GM23338 (cell line): ENCODE data around the gene RAB11FIP4. TPM values are rescaled to one million over a fixed set of nuclear protein-coding genes. Genes with fewer than 3 reads are reported as not detected.

Experiments
- ATAC-seq: fragments of 200-7000 bp; cut with Tn5 transposase; 3 replicates; pipeline ENCODE4 v1.9.1; 2020
- DNase-seq: peaks from one replicate; pipeline ENCODE4 v3.0.0-alpha.2; 2015; ENCODE audit warnings: low spot score
- H2AFZ ChIP-seq: fragments of 200-600 bp; sonication (generic); 2 replicates; pipeline ENCODE4 v1.8.0; 2016; ENCODE audit warnings: antibody characterized with exemption, mild to moderate bottlenecking, moderate library complexity
- H3F3A ChIP-seq: fragments of 200-600 bp; sonication (generic); replicated peaks from 2 replicates; pipeline ENCODE4 v1.8.0; 2017; ENCODE audit warnings: antibody characterized with exemption, mixed run types, low read depth
- H3K27ac ChIP-seq: fragments of 200-600 bp; sonication (generic); 2 replicates; pipeline ENCODE4 v1.6.1; 2016; ENCODE audit warnings: low read depth
- H3K27me3 ChIP-seq: fragments of 200-600 bp; sonication (generic); 2 replicates; pipeline ENCODE4 v1.8.0; 2016; ENCODE audit warnings: mild to moderate bottlenecking, mixed run types, moderate library complexity; ENCODE audit not compliant: insufficient read depth
- H3K36me3 ChIP-seq: fragments of 200-600 bp; sonication (generic); 2 replicates; pipeline ENCODE4 v1.8.0; 2016; ENCODE audit warnings: mild to moderate bottlenecking; ENCODE audit not compliant: insufficient read depth
- H3K4me1 ChIP-seq: fragments of 200-600 bp; sonication (generic); 2 replicates; pipeline ENCODE4 v1.8.0; 2016; ENCODE audit warnings: mild to moderate bottlenecking, moderate library complexity; ENCODE audit not compliant: insufficient read depth
- H3K4me2 ChIP-seq: fragments of 200-600 bp; sonication (generic); 2 replicates; pipeline ENCODE4 v1.7.1; 2017; ENCODE audit warnings: mixed run types
- H3K4me3 ChIP-seq: fragments of 200-600 bp; sonication (generic); 2 replicates; pipeline ENCODE4 v1.6.1; 2016; ENCODE audit warnings: mixed run types
- H3K79me2 ChIP-seq: fragments of 200-600 bp; sonication (generic); replicated peaks from 2 replicates; pipeline ENCODE4 v1.8.0; 2017; ENCODE audit warnings: mild to moderate bottlenecking; ENCODE audit not compliant: insufficient read depth
- H3K9me2 ChIP-seq: fragments of 200-600 bp; sonication (generic); 2 replicates; pipeline ENCODE4 v1.8.0; 2017; ENCODE audit not compliant: insufficient read depth
- H4K20me1 ChIP-seq: fragments of 200-600 bp; sonication (generic); replicated peaks from 2 replicates; pipeline ENCODE4 v1.8.0; 2017; ENCODE audit warnings: mild to moderate bottlenecking; ENCODE audit not compliant: insufficient read depth
- H3K27ac Mint-ChIP-seq: 2 replicates; pipeline ENCODE4 v1.8.0; 2020; ENCODE audit warnings: inconsistent platforms, mild to moderate bottlenecking, moderate library complexity, mixed read lengths
- H3K27me3 Mint-ChIP-seq: 3 replicates; pipeline ENCODE4 v1.8.0; 2022; ENCODE audit warnings: low read depth, mild to moderate bottlenecking, moderate library complexity, mixed read lengths, inconsistent platforms; ENCODE audit not compliant: insufficient read depth, poor library complexity
- H3K36me3 Mint-ChIP-seq: 3 replicates; pipeline ENCODE4 v1.8.0; 2021; ENCODE audit warnings: low read depth, mild to moderate bottlenecking, inconsistent platforms, moderate library complexity, mixed read lengths
- H3K4me1 Mint-ChIP-seq: 3 replicates; pipeline ENCODE4 v1.8.0; 2020; ENCODE audit warnings: mild to moderate bottlenecking, inconsistent platforms, mixed read lengths
- H3K4me3 Mint-ChIP-seq: 3 replicates; pipeline ENCODE4 v1.8.0; 2021; ENCODE audit warnings: moderate library complexity, mild to moderate bottlenecking, inconsistent platforms, mixed read lengths
- H3K9me3 Mint-ChIP-seq: 3 replicates; pipeline ENCODE4 v1.8.0; 2020; ENCODE audit warnings: moderate library complexity, mild to moderate bottlenecking, inconsistent platforms, mixed read lengths
- CTCF ChIP-seq, 2 experiments: fragments of 200-600 bp in 1 of 2; sonication (generic) in 1 of 2; conservative IDR thresholded peaks; 2 replicates each; pipeline versions ENCODE4 v1.5.1 to v1.6.1; 2016 to 2017; ENCODE audit warnings: antibody characterized with exemption in 2 of 2, low read depth in 2 of 2, mild to moderate bottlenecking in 2 of 2, moderate library complexity in 1 of 2
- ETS1 ChIP-seq: IDR thresholded peaks from 2 replicates; pipeline ENCODE4 v1.6.1; 2016; ENCODE audit warnings: antibody characterized with exemption
- EZH2 ChIP-seq: fragments of 200-600 bp; sonication (generic); IDR thresholded peaks from one replicate; pipeline ENCODE4 v1.8.0; 2017; ENCODE audit warnings: antibody characterized with exemption, mild to moderate bottlenecking, low read depth; ENCODE audit not compliant: unreplicated experiment
- EZH2phosphoT487 ChIP-seq: fragments of 200-600 bp; sonication (generic); IDR thresholded peaks from one replicate; pipeline ENCODE4 v1.8.1; 2018; ENCODE audit warnings: antibody characterized with exemption; ENCODE audit not compliant: unreplicated experiment
- JUNB ChIP-seq: IDR thresholded peaks from one replicate; pipeline ENCODE4 v1.6.1; 2016; ENCODE audit warnings: antibody characterized with exemption; ENCODE audit not compliant: unreplicated experiment
- STAT1 ChIP-seq: IDR thresholded peaks from one replicate; pipeline ENCODE4 v1.6.1; 2016; ENCODE audit warnings: antibody characterized with exemption; ENCODE audit not compliant: unreplicated experiment
- ZNF331 ChIP-seq: fragments of 250-450 bp; sonication (Bioruptor Pico); IDR thresholded peaks from 2 replicates; pipeline ENCODE4 v1.5.0; 2020; ENCODE audit warnings: low read depth, mild to moderate bottlenecking, moderate library complexity
- ZNF462 ChIP-seq: fragments of 250-450 bp; sonication (Bioruptor Pico); IDR thresholded peaks from 2 replicates; pipeline ENCODE4 v1.5.0; 2020; ENCODE audit warnings: mild to moderate bottlenecking, moderate library complexity
- polyA plus RNA-seq: library from polyadenylated mRNA; unstranded; fragments of >200 nt; fragmentation: Nextera tagmentation; extraction: Ambion mirVana; gene quantifications from 2 replicates; pipeline ENCODE4 v1.2.1, GENCODE V29; 2016
- total RNA-seq: library from RNA; depleted of rRNA; stranded (reverse); fragments of >200 nt; shearing (Covaris generic); gene quantifications from 2 replicates; pipeline ENCODE4 v1.2.3, GENCODE V29; 2014

Gene RAB11FIP4
- total and polyA plus RNA-seq, 2 experiments from 2014 or later = 26.0 to 65.6 TPM

GRCh38 chr17:31444026-31444425 lies 52.6 kb downstream of the RAB11FIP4 start (continued):
- no peak for TF ChIP-seq ETS1

GRCh38 chr17:31446195-31446967 lies 54.9 kb downstream of the RAB11FIP4 start:
- H3K36me3 Mint-ChIP-seq = no peaks in the 10 kb centered on the region
- Histone ChIP-seq H3K79me2 (no peaks in the 10 kb centered on the region), H3K4me2 (no peak overlapping the region), H3K4me3 (no peak overlapping the region), H3K27ac (no peak overlapping the region), H3F3A (no peaks in the 10 kb centered on the region), H3K27me3 (no peaks in the 10 kb centered on the region), H3K36me3 (no peaks in the 10 kb centered on the region), H3K9me2 (no peaks in the 10 kb centered on the region), H3K4me1 (no peaks in the 10 kb centered on the region), H4K20me1 (no peaks in the 10 kb centered on the region), H2AFZ (no peak overlapping the region)
- no peaks in the 10 kb centered on the region for H3K9me3 Mint-ChIP-seq
- peaks cover 9% of the 10 kb centered on the region for H3K4me1 Mint-ChIP-seq
- TF ChIP-seq CTCF (conservative IDR thresholded peaks at IDR 0.05; ENCODE audit: low read depth in 2 of 2) (peak in 1 of 2 experiments; percentile 33; a peak in 1 of 4 replicates), ETS1 (no peak), EZH2 (no peak), JUNB (no peak)
- ATAC-seq = no peak
- no peak overlapping the region for H3K4me3 Mint-ChIP-seq
- DNase-seq = no peak
- H3K27me3 Mint-ChIP-seq = peaks cover 16% of the 10 kb centered on the region
- no peak overlapping the region for H3K27ac Mint-ChIP-seq

- Histone ChIP-seq H3F3A (no peaks in the 10 kb centered on the region), H3K36me3 (no peaks in the 10 kb centered on the region), H3K4me3 (no peak overlapping the region), H3K27me3 (no peaks in the 10 kb centered on the region), H3K4me1 (no peaks in the 10 kb centered on the region), H4K20me1 (no peaks in the 10 kb centered on the region), H3K9me2 (no peaks in the 10 kb centered on the region), H2AFZ (no peak overlapping the region), H3K4me2 (no peak overlapping the region), H3K27ac (no peak overlapping the region), H3K79me2 (no peaks in the 10 kb centered on the region)
- no peak overlapping the region for H3K27ac Mint-ChIP-seq
- peaks cover 13% of the 10 kb centered on the region for H3K27me3 Mint-ChIP-seq
- H3K9me3 Mint-ChIP-seq = no peaks in the 10 kb centered on the region
- no peak for ATAC-seq
- H3K4me3 Mint-ChIP-seq = no peak overlapping the region
- peaks cover 15% of the 10 kb centered on the region for H3K4me1 Mint-ChIP-seq
- no peak for DNase-seq
- H3K36me3 Mint-ChIP-seq = no peaks in the 10 kb centered on the region
- TF ChIP-seq STAT1 = no peak
- no peak for TF ChIP-seq JUNB
- TF ChIP-seq ZNF462 = no peak
- TF ChIP-seq EZH2phosphoT487 = no peak
- no peak for TF ChIP-seq ZNF331 (CRISPR knock-in tag)
These were observed 57.1 kb downstream of the RAB11FIP4 start for GRCh38 chr17:31448467-31449077.
